Measurements from ENCODE around the gene PDE3A. TPM values are rescaled to one million over a fixed set of nuclear protein-coding genes. Genes with fewer than 3 reads are reported as not detected.

PDE3A gene
- total RNA-seq, 1 experiment from 2014 or later, result 0.36 TPM

DNA sequence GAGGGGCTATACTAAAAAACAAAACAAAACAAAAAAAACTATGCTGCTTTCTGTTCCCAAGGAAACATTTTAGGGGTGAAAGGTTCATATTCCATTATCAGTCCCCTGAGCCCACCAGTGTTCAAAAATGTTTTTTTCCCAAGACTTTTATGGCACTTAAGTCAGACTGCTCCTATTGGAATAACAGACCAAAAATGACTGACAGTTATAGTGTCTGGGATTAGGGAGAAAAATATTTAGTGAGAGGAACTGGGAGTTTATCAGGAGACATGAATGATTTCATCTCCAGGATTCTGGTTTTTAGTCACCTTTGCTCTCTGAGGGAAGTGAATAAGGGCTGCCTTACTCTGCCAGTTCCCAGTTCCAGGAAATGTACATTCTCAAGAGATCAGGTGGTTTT is 68.0 kb downstream of the PDE3A start:
- H3K27me3 Mint-ChIP-seq (ENCODE audit: insufficient read depth, unreplicated experiment), result no peaks in the 10 kb centered on the region
- no peak for DNase-seq
- Histone ChIP-seq H3K36me3 (ENCODE audit: control insufficient read depth, insufficient read depth, low read length) (no peaks in the 10 kb centered on the region), H3K9me3 (no peaks in the 10 kb centered on the region), H3K4me3 (ENCODE audit: low read depth, low read length) (no peak overlapping the region), H3K4me1 (no peaks in the 10 kb centered on the region), H3K27me3 (replicated peaks; ENCODE audit: control insufficient read depth, insufficient read depth, low read length) (no peaks in the 10 kb centered on the region)
- no TSS peak for BruUV-seq (replicated peaks)
- H3K4me1 Mint-ChIP-seq (ENCODE audit: low read depth, unreplicated experiment), result no peaks in the 10 kb centered on the region
- H3K9me3 Mint-ChIP-seq (ENCODE audit: unreplicated experiment), result no peaks in the 10 kb centered on the region
- intact Hi-C loops (cut with micrococcal nuclease; ENCODE audit: unreplicated experiment), result no loop called here
- no peak overlapping the region for H3K4me3 Mint-ChIP-seq (ENCODE audit: unreplicated experiment)
- CTCF ChIA-PET, result no interaction called here
- TF ChIP-seq, protein P1, sequence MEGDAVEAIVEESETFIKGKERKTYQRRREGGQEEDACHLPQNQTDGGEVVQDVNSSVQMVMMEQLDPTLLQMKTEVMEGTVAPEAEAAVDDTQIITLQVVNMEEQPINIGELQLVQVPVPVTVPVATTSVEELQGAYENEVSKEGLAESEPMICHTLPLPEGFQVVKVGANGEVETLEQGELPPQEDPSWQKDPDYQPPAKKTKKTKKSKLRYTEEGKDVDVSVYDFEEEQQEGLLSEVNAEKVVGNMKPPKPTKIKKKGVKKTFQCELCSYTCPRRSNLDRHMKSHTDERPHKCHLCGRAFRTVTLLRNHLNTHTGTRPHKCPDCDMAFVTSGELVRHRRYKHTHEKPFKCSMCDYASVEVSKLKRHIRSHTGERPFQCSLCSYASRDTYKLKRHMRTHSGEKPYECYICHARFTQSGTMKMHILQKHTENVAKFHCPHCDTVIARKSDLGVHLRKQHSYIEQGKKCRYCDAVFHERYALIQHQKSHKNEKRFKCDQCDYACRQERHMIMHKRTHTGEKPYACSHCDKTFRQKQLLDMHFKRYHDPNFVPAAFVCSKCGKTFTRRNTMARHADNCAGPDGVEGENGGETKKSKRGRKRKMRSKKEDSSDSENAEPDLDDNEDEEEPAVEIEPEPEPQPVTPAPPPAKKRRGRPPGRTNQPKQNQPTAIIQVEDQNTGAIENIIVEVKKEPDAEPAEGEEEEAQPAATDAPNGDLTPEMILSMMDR (IDR thresholded peaks at IDR 0.05; ENCODE audit: insufficient read depth in 1 of 2, low read depth in 1 of 2, low read length in 1 of 2, severe bottlenecking in 1 of 2, unreplicated experiment in 1 of 2), result no peak
- no peaks in the 10 kb centered on the region for H3K36me3 Mint-ChIP-seq (ENCODE audit: insufficient read depth, unreplicated experiment)
- H3K27ac Mint-ChIP-seq (ENCODE audit: unreplicated experiment), result no peak overlapping the region
- POLR2A ChIA-PET, result no interaction called here

DNA sequence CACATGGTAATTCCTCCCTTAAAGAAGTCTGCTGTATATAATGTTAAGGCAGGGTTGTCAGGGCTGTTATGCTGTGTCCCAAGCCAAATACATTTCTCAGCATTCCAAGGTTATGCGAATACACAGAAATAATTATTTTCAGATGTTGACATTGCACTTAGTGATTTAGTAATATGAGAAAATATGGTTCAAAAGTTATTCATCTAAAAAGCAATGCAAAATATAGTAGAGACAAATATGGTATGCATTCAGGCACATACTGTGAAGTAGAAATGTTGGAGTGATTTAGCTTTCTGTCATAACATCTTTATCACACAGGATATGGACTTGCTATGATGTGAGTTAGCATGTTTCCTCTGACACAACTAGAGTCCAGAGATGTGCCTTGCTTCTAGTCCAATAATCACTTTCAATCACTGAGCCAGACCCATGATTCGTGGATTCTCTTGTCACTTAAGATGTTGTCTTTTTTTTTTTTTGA is 70.0 kb downstream of the PDE3A start:
- CTCF ChIA-PET, result no interaction called here
- no peaks in the 10 kb centered on the region for H3K36me3 ChIP-seq (ENCODE audit: control insufficient read depth, insufficient read depth, low read length)
- no peaks in the 10 kb centered on the region for H3K4me1 Mint-ChIP-seq (ENCODE audit: low read depth, unreplicated experiment)
- H3K9me3 Mint-ChIP-seq (ENCODE audit: unreplicated experiment), result no peaks in the 10 kb centered on the region
- H3K36me3 Mint-ChIP-seq (ENCODE audit: insufficient read depth, unreplicated experiment), result no peaks in the 10 kb centered on the region
- no peaks in the 10 kb centered on the region for H3K27me3 ChIP-seq (replicated peaks; ENCODE audit: control insufficient read depth, insufficient read depth, low read length)
- BruUV-seq (replicated peaks), result no TSS peak
- H3K27me3 Mint-ChIP-seq (ENCODE audit: insufficient read depth, unreplicated experiment), result no peaks in the 10 kb centered on the region
- H3K4me3 Mint-ChIP-seq (ENCODE audit: unreplicated experiment), result no peak overlapping the region
- H3K4me1 ChIP-seq, result no peaks in the 10 kb centered on the region
- H3K27ac Mint-ChIP-seq (ENCODE audit: unreplicated experiment), result no peak overlapping the region
- H3K9me3 ChIP-seq, result no peaks in the 10 kb centered on the region
- intact Hi-C loops (cut with micrococcal nuclease; ENCODE audit: unreplicated experiment), result no loop called here
- H3K4me3 ChIP-seq (ENCODE audit: low read depth, low read length), result no peak overlapping the region
- TF ChIP-seq, protein P1 (IDR thresholded peaks at IDR 0.05; ENCODE audit: insufficient read depth in 1 of 2, low read depth in 1 of 2, low read length in 1 of 2, severe bottlenecking in 1 of 2, unreplicated experiment in 1 of 2), result no peak
- POLR2A ChIA-PET, result no interaction called here
- DNase-seq, result no peak

DNA sequence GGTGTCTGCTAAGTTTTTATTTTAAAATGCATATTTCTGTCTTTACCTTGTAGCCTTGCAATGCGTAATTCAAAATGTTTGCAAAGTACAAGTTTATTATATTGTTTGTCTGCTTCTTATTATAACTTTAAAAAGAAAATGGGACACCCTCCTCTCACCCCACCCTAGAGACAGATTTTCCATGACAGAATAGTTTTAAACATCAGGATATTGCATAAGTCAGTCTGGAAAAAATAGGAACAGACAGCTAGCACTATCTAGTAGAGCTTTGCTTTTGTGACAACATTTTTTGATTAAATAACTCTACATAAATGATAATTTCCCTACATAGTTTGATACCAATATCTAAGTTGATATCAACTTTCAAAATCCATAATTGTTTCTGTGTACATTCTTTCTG is 71.3 kb downstream of the PDE3A start:
- no TSS peak for BruUV-seq (replicated peaks)
- TF ChIP-seq, protein P1 (IDR thresholded peaks at IDR 0.05; ENCODE audit: insufficient read depth in 1 of 2, low read depth in 1 of 2, low read length in 1 of 2, severe bottlenecking in 1 of 2, unreplicated experiment in 1 of 2), result no peak
- Mint-ChIP-seq H3K27me3 (ENCODE audit: insufficient read depth, unreplicated experiment) (peaks cover 3% of the 10 kb centered on the region), H3K27ac (ENCODE audit: unreplicated experiment) (no peak overlapping the region), H3K9me3 (ENCODE audit: unreplicated experiment) (no peaks in the 10 kb centered on the region), H3K4me1 (ENCODE audit: low read depth, unreplicated experiment) (no peaks in the 10 kb centered on the region), H3K4me3 (ENCODE audit: unreplicated experiment) (no peak overlapping the region), H3K36me3 (ENCODE audit: insufficient read depth, unreplicated experiment) (no peaks in the 10 kb centered on the region)
- Histone ChIP-seq H3K4me1 (no peaks in the 10 kb centered on the region), H3K4me3 (ENCODE audit: low read depth, low read length) (no peak overlapping the region), H3K27me3 (replicated peaks; ENCODE audit: control insufficient read depth, insufficient read depth, low read length) (no peaks in the 10 kb centered on the region), H3K9me3 (no peaks in the 10 kb centered on the region), H3K36me3 (ENCODE audit: control insufficient read depth, insufficient read depth, low read length) (no peaks in the 10 kb centered on the region)
- ChIA-PET CTCF (no interaction called here), POLR2A (no interaction called here)
- no peak for DNase-seq
- intact Hi-C loops (cut with micrococcal nuclease; ENCODE audit: unreplicated experiment), result no loop called here
